Right atrium auricular region (tissue), 2 donors: ENCODE results near the gene ITM2A. TPM values are rescaled to one million over a fixed set of nuclear protein-coding genes. Genes with fewer than 3 reads are reported as not detected.

Experiments
- DNase-seq: peaks from one replicate; pipeline ENCODE4 v3.0.0-alpha.2; 2019; ENCODE audit warnings: low spot score
- H3K27ac ChIP-seq, 2 donors: fragments of 200-600 bp; sonication (generic); 1 replicate in 1 of 2; 2 replicates in 1 of 2; pipeline ENCODE4 v1.5.1; 2016 to 2019
- H3K27me3 ChIP-seq, 2 donors: fragments of 200-600 bp; sonication (generic); one replicate each; pipeline versions ENCODE4 v1.5.1 to v1.6.0; 2017 to 2019
- H3K36me3 ChIP-seq: fragments of 200-600 bp; sonication (generic); one replicate; pipeline ENCODE4 v1.5.1; 2016
- H3K4me1 ChIP-seq, 2 donors: fragments of 200-600 bp; sonication (generic); one replicate each; pipeline versions ENCODE4 v1.5.1 to v1.6.0; 2017 to 2019
- H3K4me3 ChIP-seq, 2 donors: fragments of 200-600 bp; sonication (generic); 1 replicate in 1 of 2; 2 replicates in 1 of 2; pipeline ENCODE4 v1.5.1; 2017 to 2019; ENCODE audit warnings: mild to moderate bottlenecking in 1 of 2, moderate library complexity in 1 of 2
- H3K9me3 ChIP-seq, 2 donors: fragments of 200-600 bp; sonication (generic); one replicate each; pipeline ENCODE4 v1.5.1; 2019
- total RNA-seq, 2 donors: library from RNA; depleted of rRNA; stranded (reverse); fragments of >200 nt; gene quantifications; one replicate each; pipeline ENCODE4 v1.1.0, GENCODE V29; 2016
- TF ChIP-seq, protein P1 (sequence below), 2 donors: fragments of 200-600 bp; sonication (generic); IDR thresholded peaks; one replicate each; pipeline ENCODE4 v1.5.1; 2019; ENCODE audit warnings: antibody characterized with exemption in 2 of 2

The ITM2A gene
- total RNA-seq, 2 donors from 2014 or later: 42.7 to 82.1 TPM

DNA sequence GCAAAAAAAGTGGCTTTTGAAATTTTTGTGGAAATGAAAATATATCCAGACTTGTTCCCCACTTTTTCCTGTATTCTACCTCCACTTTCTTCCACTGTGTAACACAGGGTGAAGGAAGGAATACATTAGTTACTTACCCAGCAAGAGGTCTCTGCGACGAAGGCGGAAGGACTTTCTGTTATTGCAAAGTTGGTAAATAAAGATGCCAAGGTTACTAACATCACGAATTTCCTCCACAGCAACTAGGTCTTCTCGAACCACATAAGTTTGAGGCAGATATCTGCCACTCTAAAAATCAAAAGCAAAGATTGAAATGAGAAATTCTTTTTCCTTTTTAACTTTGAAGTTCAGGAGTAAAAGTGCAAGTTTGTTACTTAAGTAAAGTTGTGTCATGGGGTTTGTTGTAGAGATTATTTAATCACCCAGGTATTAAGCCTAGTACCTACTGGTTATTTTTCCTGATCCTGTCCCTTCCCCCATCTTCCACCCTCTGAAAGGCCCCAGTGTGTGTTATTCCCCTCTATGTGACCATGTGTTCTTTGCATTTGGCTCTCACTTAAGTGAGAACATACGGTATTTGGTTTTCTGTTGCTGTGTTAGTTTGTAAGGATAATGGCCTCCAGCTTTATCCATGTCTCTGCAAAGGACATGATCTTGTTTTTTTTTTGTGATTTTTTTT, 5.8 kb downstream of the ITM2A start:
- Histone ChIP-seq H3K27ac (no peak overlapping the region), H3K4me3 (no peak overlapping the region), H3K9me3 (no peaks in the 10 kb centered on the region), H3K27me3 (no peaks in the 10 kb centered on the region), H3K36me3 (no peaks in the 10 kb centered on the region), H3K4me1 (no peaks in the 10 kb centered on the region)
- DNase-seq: no peak
- TF ChIP-seq, protein P1, sequence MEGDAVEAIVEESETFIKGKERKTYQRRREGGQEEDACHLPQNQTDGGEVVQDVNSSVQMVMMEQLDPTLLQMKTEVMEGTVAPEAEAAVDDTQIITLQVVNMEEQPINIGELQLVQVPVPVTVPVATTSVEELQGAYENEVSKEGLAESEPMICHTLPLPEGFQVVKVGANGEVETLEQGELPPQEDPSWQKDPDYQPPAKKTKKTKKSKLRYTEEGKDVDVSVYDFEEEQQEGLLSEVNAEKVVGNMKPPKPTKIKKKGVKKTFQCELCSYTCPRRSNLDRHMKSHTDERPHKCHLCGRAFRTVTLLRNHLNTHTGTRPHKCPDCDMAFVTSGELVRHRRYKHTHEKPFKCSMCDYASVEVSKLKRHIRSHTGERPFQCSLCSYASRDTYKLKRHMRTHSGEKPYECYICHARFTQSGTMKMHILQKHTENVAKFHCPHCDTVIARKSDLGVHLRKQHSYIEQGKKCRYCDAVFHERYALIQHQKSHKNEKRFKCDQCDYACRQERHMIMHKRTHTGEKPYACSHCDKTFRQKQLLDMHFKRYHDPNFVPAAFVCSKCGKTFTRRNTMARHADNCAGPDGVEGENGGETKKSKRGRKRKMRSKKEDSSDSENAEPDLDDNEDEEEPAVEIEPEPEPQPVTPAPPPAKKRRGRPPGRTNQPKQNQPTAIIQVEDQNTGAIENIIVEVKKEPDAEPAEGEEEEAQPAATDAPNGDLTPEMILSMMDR (IDR thresholded peaks at IDR 0.05): no peak

DNA sequence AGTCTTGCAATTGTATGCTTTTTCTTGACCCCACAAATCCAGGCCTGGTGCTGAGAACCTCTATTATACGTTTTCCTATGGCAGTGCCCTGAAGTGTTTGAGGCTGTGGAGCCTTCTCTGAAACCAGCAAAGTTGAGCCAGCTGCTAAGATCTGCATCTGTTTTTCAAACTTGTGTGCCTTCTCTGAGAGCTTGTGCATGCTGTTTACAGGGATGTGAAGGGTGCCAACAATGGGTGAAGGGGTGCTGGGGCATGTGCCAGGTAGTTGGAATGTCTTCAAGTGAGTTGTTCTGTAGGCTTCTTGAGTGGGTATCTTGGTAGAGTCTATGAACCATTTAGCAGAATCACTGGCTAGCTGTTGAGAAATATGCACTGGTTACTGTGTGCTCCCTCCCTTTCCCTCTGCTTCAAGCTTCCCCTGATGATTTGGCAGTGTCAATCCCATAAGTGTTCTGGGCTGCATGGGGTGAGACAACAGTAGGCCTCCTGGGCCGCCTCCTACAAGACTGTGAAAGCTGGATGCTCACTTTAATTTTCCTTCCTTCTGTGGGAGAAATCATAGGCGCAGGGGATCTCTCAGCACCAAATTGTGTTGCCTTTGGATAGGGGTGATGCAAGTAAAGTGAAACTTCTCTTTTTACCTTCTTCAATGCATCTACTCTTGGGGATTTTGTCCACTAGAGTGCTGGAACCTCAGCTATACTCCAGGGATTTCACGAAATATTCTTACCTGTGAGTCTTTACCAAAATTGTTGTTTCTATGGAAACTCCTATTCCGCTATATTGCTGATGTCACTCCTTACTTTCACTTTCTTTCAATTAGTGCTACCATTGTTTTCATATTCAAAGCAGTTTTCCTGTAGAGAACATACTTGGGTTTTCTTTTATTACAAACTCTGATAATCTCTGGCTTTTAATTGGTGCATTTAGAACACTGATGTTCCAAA, 30.0 kb downstream of the ITM2A start:
- Histone ChIP-seq H3K9me3 (no peaks in the 10 kb centered on the region), H3K27ac (no peak overlapping the region), H3K36me3 (no peaks in the 10 kb centered on the region), H3K4me3 (no peak overlapping the region), H3K4me1 (no peaks in the 10 kb centered on the region), H3K27me3 (no peaks in the 10 kb centered on the region)
- DNase-seq: no peak
- TF ChIP-seq, protein P1 (IDR thresholded peaks at IDR 0.05): no peak

DNA sequence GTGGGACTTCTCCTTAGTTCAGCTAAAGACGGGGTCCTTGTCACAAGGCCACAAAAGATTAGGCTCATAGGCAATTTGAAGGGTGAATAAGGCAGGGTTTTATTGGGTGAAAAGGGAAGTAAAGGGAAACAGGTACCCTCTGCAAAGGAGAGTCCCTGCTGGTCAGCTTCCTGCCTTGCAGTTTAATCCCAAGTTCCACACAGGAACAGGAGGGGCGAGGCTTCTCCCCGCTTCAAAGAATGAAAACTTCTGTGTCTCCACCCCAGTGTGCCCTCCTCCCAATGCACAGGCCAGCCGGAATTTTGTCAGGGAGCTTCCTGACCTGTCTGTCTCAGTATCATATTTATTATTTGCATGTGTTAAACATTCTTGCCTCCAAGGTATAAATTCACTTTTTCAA, 37.1 kb downstream of the ITM2A start:
- Histone ChIP-seq H3K9me3 (no peaks in the 10 kb centered on the region), H3K27ac (no peak overlapping the region), H3K36me3 (no peaks in the 10 kb centered on the region), H3K27me3 (no peaks in the 10 kb centered on the region), H3K4me3 (no peak overlapping the region), H3K4me1 (no peaks in the 10 kb centered on the region)
- TF ChIP-seq, protein P1 (IDR thresholded peaks at IDR 0.05): no peak
- no peak for DNase-seq

DNA sequence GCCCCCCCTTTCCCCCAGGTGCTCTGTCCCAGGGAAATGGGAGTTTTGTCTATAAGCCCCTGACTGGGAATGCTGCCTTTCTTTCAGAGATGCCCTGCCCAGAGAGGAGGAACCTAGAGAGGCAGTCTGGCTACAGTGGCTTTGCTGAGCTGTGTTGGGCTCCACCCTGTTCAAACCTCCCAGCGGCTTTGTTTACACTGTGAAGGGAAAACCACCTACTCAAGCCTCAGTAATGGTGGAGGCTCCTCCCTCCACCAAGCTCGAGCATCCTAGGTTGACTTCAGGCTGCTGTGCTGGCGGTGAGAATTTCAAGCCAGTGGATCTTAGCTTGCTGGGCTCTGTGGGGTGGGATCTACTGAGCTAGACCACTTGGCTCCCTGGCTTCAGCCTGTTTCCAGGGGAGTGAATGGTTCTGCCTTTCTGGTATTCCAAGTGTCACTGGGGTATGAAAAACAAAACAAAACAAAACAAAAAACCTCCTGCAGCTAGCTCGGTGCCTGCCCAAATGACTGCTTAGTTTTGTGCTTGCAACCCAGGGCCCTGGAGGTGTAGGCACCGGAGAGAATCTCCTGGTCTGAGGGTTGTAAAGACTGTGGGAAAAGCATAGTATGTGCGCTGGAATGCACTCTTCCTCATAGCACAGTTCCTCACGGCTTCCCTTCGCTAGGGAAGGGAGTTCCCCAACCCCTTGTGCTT, 41.7 kb downstream of the ITM2A start:
- H3K4me1 ChIP-seq: no peaks in the 10 kb centered on the region
- H3K4me3 ChIP-seq: no peak overlapping the region
- H3K27me3 ChIP-seq: no peaks in the 10 kb centered on the region
- no peaks in the 10 kb centered on the region for H3K36me3 ChIP-seq
- TF ChIP-seq, protein P1 (IDR thresholded peaks at IDR 0.05): no peak
- DNase-seq: no peak
- no peak overlapping the region for H3K27ac ChIP-seq
- H3K9me3 ChIP-seq: no peaks in the 10 kb centered on the region

Other genes with a start within 250 kb of the ITM2A start
- gene GPR174, start 222.6 kb downstream of the ITM2A start, total RNA-seq: under 1 TPM in 1 of 2 donors, not detected in 1; 0.07 TPM